Erythroblast (primary cell): ENCODE results near the gene ZNF668.

Source experiments
- GATA1 ChIP-seq: IDR thresholded peaks from 2 replicates; pipeline ENCODE4 v1.6.1; 2011; ENCODE audit warnings: low read depth, mild to moderate bottlenecking, control low read depth, low read length, moderate library complexity
- POLR2A ChIP-seq: IDR thresholded peaks from 2 replicates; pipeline ENCODE4 v1.6.1; 2011; ENCODE audit warnings: mild to moderate bottlenecking, low read length

- TF ChIP-seq POLR2A (no peak), GATA1 (no peak)
These were observed 6.1 kb upstream of the ZNF668 start for GRCh38 chr16:31080035-31080629.
